Neuronal stem cell (in vitro differentiated cells): ENCODE data around the gene KIT.

Experiments
- DNase-seq: peaks from one replicate; pipeline ENCODE4 v3.0.0-alpha.2; 2013; ENCODE audit warnings: low spot score
- H2AFZ ChIP-seq: one replicate; pipeline ENCODE4 v1.6.1; 2013; ENCODE audit warnings: mild to moderate bottlenecking, low read length, inconsistent platforms
- H2AK5ac ChIP-seq: 2 replicates; pipeline ENCODE4 v1.6.1; 2013; ENCODE audit warnings: low read depth, mild to moderate bottlenecking, inconsistent platforms, low read length, moderate library complexity, mixed read lengths
- H2BK120ac ChIP-seq: 2 replicates; pipeline ENCODE4 v1.6.1; 2013; ENCODE audit warnings: low read depth, mild to moderate bottlenecking, inconsistent platforms, low read length, moderate library complexity, mixed read lengths
- H2BK12ac ChIP-seq: one replicate; pipeline ENCODE4 v1.6.1; 2013; ENCODE audit warnings: low read length, inconsistent platforms
- H2BK15ac ChIP-seq: 2 replicates; pipeline ENCODE4 v1.6.1; 2013; ENCODE audit warnings: mild to moderate bottlenecking, low read length, inconsistent platforms, mixed read lengths
- H2BK5ac ChIP-seq: one replicate; pipeline ENCODE4 v1.6.1; 2013; ENCODE audit warnings: inconsistent platforms, mild to moderate bottlenecking, low read length, moderate library complexity
- H3K14ac ChIP-seq: one replicate; pipeline ENCODE4 v1.6.1; 2013; ENCODE audit warnings: low read length, inconsistent platforms
- H3K18ac ChIP-seq: 2 replicates; pipeline ENCODE4 v1.6.1; 2013; ENCODE audit warnings: low read length, inconsistent platforms
- H3K23ac ChIP-seq: 2 replicates; pipeline ENCODE4 v1.6.1; 2013; ENCODE audit warnings: low read depth, mild to moderate bottlenecking, mixed read lengths, low read length, inconsistent platforms; ENCODE audit not compliant: poor library complexity
- H3K27ac ChIP-seq: replicated peaks from 3 replicates; pipeline ENCODE4 v1.5.1; 2013; ENCODE audit warnings: low read length, inconsistent platforms
- H3K27me3 ChIP-seq, 3 experiments: 2 replicates each; pipeline ENCODE4 v1.6.1; 2013; ENCODE audit warnings: low read length in 3 of 3, mild to moderate bottlenecking in 2 of 3, inconsistent platforms in 1 of 3, low read depth in 1 of 3, mixed read lengths in 1 of 3, moderate library complexity in 1 of 3; ENCODE audit not compliant: control insufficient read depth in 3 of 3, insufficient read depth in 3 of 3
- H3K36me3 ChIP-seq, 2 donors: replicated peaks in 1 of 2; 2 replicates each; pipeline ENCODE4 v1.6.1; 2013; ENCODE audit warnings: low read length in 2 of 2; ENCODE audit not compliant: control insufficient read depth in 2 of 2, insufficient read depth in 2 of 2
- H3K4ac ChIP-seq: 2 replicates; pipeline ENCODE4 v1.6.1; 2013; ENCODE audit warnings: inconsistent platforms, mild to moderate bottlenecking, low read length, moderate library complexity
- H3K4me1 ChIP-seq, 2 donors: 1 replicate in 1 of 2; 2 replicates in 1 of 2; pipeline ENCODE4 v1.6.1; 2013; ENCODE audit warnings: low read length in 2 of 2, low read depth in 1 of 2; ENCODE audit not compliant: control insufficient read depth in 2 of 2, insufficient read depth in 1 of 2
- H3K4me2 ChIP-seq: one replicate; pipeline ENCODE4 v1.6.1; 2013; ENCODE audit warnings: mild to moderate bottlenecking, low read length, inconsistent platforms; ENCODE audit not compliant: insufficient read depth, poor library complexity, severe bottlenecking
- H3K4me3 ChIP-seq, 2 donors: 2 replicates each; pipeline ENCODE4 v1.5.1; 2013; ENCODE audit warnings: low read length in 2 of 2, mild to moderate bottlenecking in 2 of 2, inconsistent platforms in 1 of 2, moderate library complexity in 1 of 2
- H3K79me1 ChIP-seq: one replicate; pipeline ENCODE4 v1.6.1; 2013; ENCODE audit warnings: low read depth, mild to moderate bottlenecking, inconsistent platforms, low read length, moderate library complexity
- H3K9ac ChIP-seq: one replicate; pipeline ENCODE4 v1.6.1; 2013; ENCODE audit warnings: mild to moderate bottlenecking, low read depth, low read length, inconsistent platforms; ENCODE audit not compliant: poor library complexity
- H3K9me3 ChIP-seq, 2 donors: replicated peaks in 1 of 2; 2 replicates each; pipeline versions ENCODE3 to v1.6.1; 2013; ENCODE audit warnings: low read length in 2 of 2, mild to moderate bottlenecking in 2 of 2, inconsistent platforms in 1 of 2, low read depth in 1 of 2, mixed read lengths in 1 of 2, moderate library complexity in 1 of 2; ENCODE audit not compliant: control insufficient read depth in 2 of 2, insufficient read depth in 1 of 2
- H4K8ac ChIP-seq: one replicate; pipeline ENCODE4 v1.6.1; 2013; ENCODE audit warnings: low read depth, mild to moderate bottlenecking, inconsistent platforms, low read length, moderate library complexity
- H4K91ac ChIP-seq: one replicate; pipeline ENCODE4 v1.6.1; 2013; ENCODE audit warnings: low read length, low read depth, mild to moderate bottlenecking, inconsistent platforms; ENCODE audit not compliant: poor library complexity
- WGBS, 2 donors: extraction: QIAGEN DNeasy Blood & Tissue Kit; methylation state at CpG; one replicate each; pipeline ENCODE4 v1.1.7; 2013; ENCODE audit warnings: missing lambda C conversion rate in 2 of 2, mixed read lengths in 1 of 2; ENCODE audit not compliant: insufficient read length in 2 of 2, insufficient replicate concordance in 1 of 2; ENCODE audit errors: extremely low coverage in 2 of 2; 5-methylcytosine and 5-hydroxymethylcytosine counted together

The KIT gene

GRCh38 chr4:54685810-54686209 lies 28.1 kb downstream of the KIT start:
- Histone ChIP-seq H2AFZ (no peak overlapping the region), H2BK5ac (no peak overlapping the region), H3K4me2 (no peak overlapping the region), H2BK120ac (no peak overlapping the region), H3K27me3 (no peaks in the 10 kb centered on the region), H3K18ac (no peak overlapping the region), H3K23ac (no peak overlapping the region), H3K4me3 (no peak overlapping the region), H3K4ac (no peak overlapping the region), H3K14ac (no peak overlapping the region), H2BK15ac (no peak overlapping the region), H4K8ac (no peak overlapping the region), H3K9ac (no peak overlapping the region), H3K4me1 (peaks cover 2 to 7% of the 10 kb centered on the region in 2 donors), H2BK12ac (no peak overlapping the region), H4K91ac (no peak overlapping the region), H2AK5ac (no peak overlapping the region), H3K9me3 (no peaks in the 10 kb centered on the region), H3K27ac (no peak overlapping the region), H3K36me3 (no peaks in the 10 kb centered on the region), H3K79me1 (no peaks in the 10 kb centered on the region)
- DNase-seq, result no peak
- WGBS, 2 donors, result no CpG with 5 or more reads among the region's 1 CpG

GRCh38 chr4:54687887-54688841 lies 30.4 kb downstream of the KIT start:
- H3K14ac ChIP-seq, result no peak overlapping the region
- no CpG with 5 or more reads among the region's 11 CpGs for WGBS, 2 donors

DNA sequence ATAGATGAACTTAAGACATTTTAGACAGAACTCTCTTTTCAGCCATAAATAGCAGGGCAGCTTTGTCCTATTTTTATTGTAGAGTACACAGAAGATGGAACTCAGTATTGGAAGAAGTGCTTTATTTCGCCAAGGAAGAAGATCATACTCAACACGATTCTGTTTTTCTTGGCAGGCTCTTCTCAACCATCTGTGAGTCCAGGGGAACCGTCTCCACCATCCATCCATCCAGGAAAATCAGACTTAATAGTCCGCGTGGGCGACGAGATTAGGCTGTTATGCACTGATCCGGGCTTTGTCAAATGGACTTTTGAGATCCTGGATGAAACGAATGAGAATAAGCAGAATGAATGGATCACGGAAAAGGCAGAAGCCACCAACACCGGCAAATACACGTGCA lies 37.6 kb downstream of the KIT start:
- Histone ChIP-seq H3K27me3 (no peaks in the 10 kb centered on the region), H3K27ac (no peak overlapping the region), H3K18ac (no peak overlapping the region), H3K79me1 (no peaks in the 10 kb centered on the region), H3K9me3 (no peaks in the 10 kb centered on the region), H2BK120ac (no peak overlapping the region), H2BK5ac (no peak overlapping the region), H3K9ac (no peak overlapping the region), H4K8ac (no peak overlapping the region), H3K36me3 (no peaks in the 10 kb centered on the region), H2BK12ac (no peak overlapping the region), H2AK5ac (no peak overlapping the region), H3K23ac (no peak overlapping the region), H3K4me1 (peaks cover 0 to 6% of the 10 kb centered on the region in 2 donors), H3K4ac (no peak overlapping the region), H2BK15ac (no peak overlapping the region), H3K4me2 (no peak overlapping the region), H3K4me3 (no peak overlapping the region), H4K91ac (no peak overlapping the region), H2AFZ (no peak overlapping the region), H3K14ac (no peak overlapping the region)
- no CpG with 5 or more reads among the region's 12 CpGs for WGBS, 2 donors
- no peak for DNase-seq

More at GRCh38 chr4:54687887-54688841, 30.4 kb downstream of the KIT start:
- Histone ChIP-seq H3K4me1 (peaks cover 0 to 10% of the 10 kb centered on the region in 2 donors), H2BK15ac (no peak overlapping the region), H3K18ac (no peak overlapping the region), H3K27me3 (no peaks in the 10 kb centered on the region), H3K36me3 (no peaks in the 10 kb centered on the region), H3K4me2 (no peak overlapping the region), H3K9me3 (no peaks in the 10 kb centered on the region), H3K4ac (no peak overlapping the region), H2BK5ac (no peak overlapping the region), H4K91ac (no peak overlapping the region), H2BK120ac (no peak overlapping the region), H3K9ac (no peak overlapping the region), H3K79me1 (no peaks in the 10 kb centered on the region), H3K27ac (no peak overlapping the region), H3K4me3 (no peak overlapping the region), H4K8ac (no peak overlapping the region), H2BK12ac (no peak overlapping the region), H3K23ac (no peak overlapping the region), H2AK5ac (no peak overlapping the region), H2AFZ (no peak overlapping the region)
- no peak for DNase-seq

GRCh38 chr4:54695788-54696187 lies 38.0 kb downstream of the KIT start:
- Histone ChIP-seq H2BK120ac (no peak overlapping the region), H3K36me3 (no peaks in the 10 kb centered on the region)
- WGBS, 2 donors, result no CpG with 5 or more reads among the region's 3 CpGs

More at GRCh38 chr4:54695788-54696187, 38.0 kb downstream of the KIT start:
- H3K14ac ChIP-seq, result no peak overlapping the region
- H2BK5ac ChIP-seq, result no peak overlapping the region
- no peak overlapping the region for H3K4me2 ChIP-seq
- H2BK12ac ChIP-seq, result no peak overlapping the region
- no peak overlapping the region for H3K23ac ChIP-seq
- H3K27ac ChIP-seq, result no peak overlapping the region
- H3K9me3 ChIP-seq, result no peaks in the 10 kb centered on the region
- H3K9ac ChIP-seq, result no peak overlapping the region
- H2BK15ac ChIP-seq, result no peak overlapping the region
- no peak overlapping the region for H3K4me3 ChIP-seq
- H3K27me3 ChIP-seq, result no peaks in the 10 kb centered on the region
- no peak overlapping the region for H4K8ac ChIP-seq
- no peak overlapping the region for H3K18ac ChIP-seq
- peaks cover 0 to 6% of the 10 kb centered on the region in 2 donors for H3K4me1 ChIP-seq
- H3K4ac ChIP-seq, result no peak overlapping the region
- H2AK5ac ChIP-seq, result no peak overlapping the region
- H3K79me1 ChIP-seq, result no peaks in the 10 kb centered on the region
- no peak for DNase-seq
- H4K91ac ChIP-seq, result no peak overlapping the region
- H2AFZ ChIP-seq, result no peak overlapping the region
